ENCODE measurements around the gene FADS3. TPM values are rescaled to one million over a fixed set of nuclear protein-coding genes. Genes with fewer than 3 reads are reported as not detected.

FADS3 gene
- total and polyA plus RNA-seq, 2 of the 13 experiments (the other 11 are each of a cell fraction or from before 2014, with no cell fraction given), result 13.4 to 23.2 TPM

DNA sequence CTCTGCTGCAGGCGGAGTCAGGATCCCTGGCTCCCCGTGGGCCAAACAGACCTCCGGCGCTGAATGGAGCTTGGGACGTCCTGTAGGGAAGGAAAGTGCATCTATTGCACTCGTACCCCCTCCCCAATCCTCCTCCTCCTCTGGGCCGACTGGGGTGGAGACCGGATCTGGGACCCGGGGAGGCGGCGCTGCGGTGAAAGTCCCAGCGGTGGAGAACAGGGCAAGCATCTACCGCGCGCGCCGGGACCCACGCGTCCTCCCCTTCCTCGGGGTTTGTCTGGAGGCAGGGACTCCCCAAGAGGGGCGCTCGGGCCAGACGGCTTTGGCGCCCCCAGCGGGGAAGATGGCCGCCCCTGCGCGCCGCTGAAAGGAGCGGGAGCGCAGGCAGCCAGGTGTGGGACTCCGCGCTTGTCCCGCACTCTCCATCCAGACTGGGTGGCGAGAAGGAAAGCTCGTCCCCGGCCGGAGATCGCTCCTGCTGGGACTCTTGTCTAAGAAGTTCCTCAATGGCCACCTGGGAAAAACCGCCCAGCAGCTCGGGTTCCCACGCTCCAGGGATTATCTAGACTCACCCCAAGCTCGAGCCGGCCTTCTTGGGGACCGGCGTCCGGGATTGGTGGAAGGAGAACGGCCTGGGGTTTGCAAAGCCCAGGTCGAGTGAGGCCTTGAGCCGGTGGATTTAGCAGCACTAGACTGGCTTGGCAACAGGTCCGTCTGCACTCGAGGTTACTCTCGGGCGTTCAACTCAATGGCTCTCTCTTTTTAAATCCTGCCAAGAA, 62.5 kb downstream of the FADS3 start (continued):
- TF ChIP-seq, protein P1, sequence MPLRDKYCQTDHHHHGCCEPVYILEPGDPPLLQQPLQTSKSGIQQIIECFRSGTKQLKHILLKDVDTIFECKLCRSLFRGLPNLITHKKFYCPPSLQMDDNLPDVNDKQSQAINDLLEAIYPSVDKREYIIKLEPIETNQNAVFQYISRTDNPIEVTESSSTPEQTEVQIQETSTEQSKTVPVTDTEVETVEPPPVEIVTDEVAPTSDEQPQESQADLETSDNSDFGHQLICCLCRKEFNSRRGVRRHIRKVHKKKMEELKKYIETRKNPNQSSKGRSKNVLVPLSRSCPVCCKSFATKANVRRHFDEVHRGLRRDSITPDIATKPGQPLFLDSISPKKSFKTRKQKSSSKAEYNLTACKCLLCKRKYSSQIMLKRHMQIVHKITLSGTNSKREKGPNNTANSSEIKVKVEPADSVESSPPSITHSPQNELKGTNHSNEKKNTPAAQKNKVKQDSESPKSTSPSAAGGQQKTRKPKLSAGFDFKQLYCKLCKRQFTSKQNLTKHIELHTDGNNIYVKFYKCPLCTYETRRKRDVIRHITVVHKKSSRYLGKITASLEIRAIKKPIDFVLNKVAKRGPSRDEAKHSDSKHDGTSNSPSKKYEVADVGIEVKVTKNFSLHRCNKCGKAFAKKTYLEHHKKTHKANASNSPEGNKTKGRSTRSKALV (CRISPR knock-in tag; IDR thresholded peaks at IDR 0.05), result no peak; the same call in 1 of the 2 replicates
- TF ChIP-seq AGO2 (optimal IDR thresholded peaks at IDR 0.05; ENCODE audit: low read depth, low read length), result peak; percentile 26
- no peak for TF ChIP-seq FOSL1 (CRISPR knock-in tag; IDR thresholded peaks at IDR 0.05; ENCODE audit: borderline replicate concordance)
- TF ChIP-seq WIZ (CRISPR knock-in tag; IDR thresholded peaks at IDR 0.05), result no peak
- TF ChIP-seq, protein P2, sequence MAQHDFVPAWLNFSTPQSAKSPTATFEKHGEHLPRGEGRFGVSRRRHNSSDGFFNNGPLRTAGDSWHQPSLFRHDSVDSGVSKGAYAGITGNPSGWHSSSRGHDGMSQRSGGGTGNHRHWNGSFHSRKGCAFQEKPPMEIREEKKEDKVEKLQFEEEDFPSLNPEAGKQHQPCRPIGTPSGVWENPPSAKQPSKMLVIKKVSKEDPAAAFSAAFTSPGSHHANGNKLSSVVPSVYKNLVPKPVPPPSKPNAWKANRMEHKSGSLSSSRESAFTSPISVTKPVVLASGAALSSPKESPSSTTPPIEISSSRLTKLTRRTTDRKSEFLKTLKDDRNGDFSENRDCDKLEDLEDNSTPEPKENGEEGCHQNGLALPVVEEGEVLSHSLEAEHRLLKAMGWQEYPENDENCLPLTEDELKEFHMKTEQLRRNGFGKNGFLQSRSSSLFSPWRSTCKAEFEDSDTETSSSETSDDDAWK (CRISPR knock-in tag; IDR thresholded peaks at IDR 0.05), result no peak
- no peak for TF ChIP-seq ZNF704 (CRISPR knock-in tag; IDR thresholded peaks at IDR 0.05; ENCODE audit: borderline replicate concordance)
- no peak; the same call in 1 of the 2 replicates for TF ChIP-seq CBFB (CRISPR knock-in tag; IDR thresholded peaks at IDR 0.05)
- TF ChIP-seq, protein P3, sequence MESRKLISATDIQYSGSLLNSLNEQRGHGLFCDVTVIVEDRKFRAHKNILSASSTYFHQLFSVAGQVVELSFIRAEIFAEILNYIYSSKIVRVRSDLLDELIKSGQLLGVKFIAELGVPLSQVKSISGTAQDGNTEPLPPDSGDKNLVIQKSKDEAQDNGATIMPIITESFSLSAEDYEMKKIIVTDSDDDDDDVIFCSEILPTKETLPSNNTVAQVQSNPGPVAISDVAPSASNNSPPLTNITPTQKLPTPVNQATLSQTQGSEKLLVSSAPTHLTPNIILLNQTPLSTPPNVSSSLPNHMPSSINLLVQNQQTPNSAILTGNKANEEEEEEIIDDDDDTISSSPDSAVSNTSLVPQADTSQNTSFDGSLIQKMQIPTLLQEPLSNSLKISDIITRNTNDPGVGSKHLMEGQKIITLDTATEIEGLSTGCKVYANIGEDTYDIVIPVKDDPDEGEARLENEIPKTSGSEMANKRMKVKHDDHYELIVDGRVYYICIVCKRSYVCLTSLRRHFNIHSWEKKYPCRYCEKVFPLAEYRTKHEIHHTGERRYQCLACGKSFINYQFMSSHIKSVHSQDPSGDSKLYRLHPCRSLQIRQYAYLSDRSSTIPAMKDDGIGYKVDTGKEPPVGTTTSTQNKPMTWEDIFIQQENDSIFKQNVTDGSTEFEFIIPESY (CRISPR knock-in tag; IDR thresholded peaks at IDR 0.05), result no peak
- no peak for TF ChIP-seq MLLT10 (CRISPR knock-in tag; IDR thresholded peaks at IDR 0.05)
- TF ChIP-seq ZNF776 (CRISPR knock-in tag; IDR thresholded peaks at IDR 0.05), result no peak
- no peak for TF ChIP-seq MIXL1 (CRISPR knock-in tag; IDR thresholded peaks at IDR 0.05)
- TF ChIP-seq CC2D1A (CRISPR knock-in tag; IDR thresholded peaks at IDR 0.05), result no peak
- no peak for TF ChIP-seq CCDC6 (CRISPR knock-in tag; IDR thresholded peaks at IDR 0.05)
- no peak for TF ChIP-seq HNF4G (IDR thresholded peaks at IDR 0.05; ENCODE audit: borderline replicate concordance, low read depth, low read length)
- 0 out of 2 replicates have a peak, but pooled peaks have one; percentile 5 for TF ChIP-seq HNF4G (CRISPR knock-in tag; IDR thresholded peaks at IDR 0.05; ENCODE audit: borderline replicate concordance, low read depth)
- no peak; the same call in 1 of the 2 replicates for TF ChIP-seq KLF11 (CRISPR knock-in tag; IDR thresholded peaks at IDR 0.05)
- TF ChIP-seq ZFP62 (CRISPR knock-in tag; IDR thresholded peaks at IDR 0.05), result no peak
- no peak for TF ChIP-seq ZNF331 (CRISPR knock-in tag; IDR thresholded peaks at IDR 0.05)
- TF ChIP-seq ZNF3 (CRISPR knock-in tag; IDR thresholded peaks at IDR 0.05), result no peak
- TF ChIP-seq, protein P4, sequence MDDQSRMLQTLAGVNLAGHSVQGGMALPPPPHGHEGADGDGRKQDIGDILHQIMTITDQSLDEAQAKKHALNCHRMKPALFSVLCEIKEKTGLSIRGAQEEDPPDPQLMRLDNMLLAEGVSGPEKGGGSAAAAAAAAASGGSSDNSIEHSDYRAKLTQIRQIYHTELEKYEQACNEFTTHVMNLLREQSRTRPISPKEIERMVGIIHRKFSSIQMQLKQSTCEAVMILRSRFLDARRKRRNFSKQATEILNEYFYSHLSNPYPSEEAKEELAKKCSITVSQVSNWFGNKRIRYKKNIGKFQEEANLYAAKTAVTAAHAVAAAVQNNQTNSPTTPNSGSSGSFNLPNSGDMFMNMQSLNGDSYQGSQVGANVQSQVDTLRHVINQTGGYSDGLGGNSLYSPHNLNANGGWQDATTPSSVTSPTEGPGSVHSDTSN (CRISPR knock-in tag; IDR thresholded peaks at IDR 0.05; ENCODE audit: borderline replicate concordance), result no peak
- TF ChIP-seq, protein P5, sequence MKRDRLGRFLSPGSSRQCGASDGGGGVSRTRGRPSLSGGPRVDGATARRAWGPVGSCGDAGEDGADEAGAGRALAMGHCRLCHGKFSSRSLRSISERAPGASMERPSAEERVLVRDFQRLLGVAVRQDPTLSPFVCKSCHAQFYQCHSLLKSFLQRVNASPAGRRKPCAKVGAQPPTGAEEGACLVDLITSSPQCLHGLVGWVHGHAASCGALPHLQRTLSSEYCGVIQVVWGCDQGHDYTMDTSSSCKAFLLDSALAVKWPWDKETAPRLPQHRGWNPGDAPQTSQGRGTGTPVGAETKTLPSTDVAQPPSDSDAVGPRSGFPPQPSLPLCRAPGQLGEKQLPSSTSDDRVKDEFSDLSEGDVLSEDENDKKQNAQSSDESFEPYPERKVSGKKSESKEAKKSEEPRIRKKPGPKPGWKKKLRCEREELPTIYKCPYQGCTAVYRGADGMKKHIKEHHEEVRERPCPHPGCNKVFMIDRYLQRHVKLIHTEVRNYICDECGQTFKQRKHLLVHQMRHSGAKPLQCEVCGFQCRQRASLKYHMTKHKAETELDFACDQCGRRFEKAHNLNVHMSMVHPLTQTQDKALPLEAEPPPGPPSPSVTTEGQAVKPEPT (CRISPR knock-in tag; IDR thresholded peaks at IDR 0.05; ENCODE audit: low read depth), result no peak
